ENCODE results near the gene KRTAP10-11.
"Not testable (repeated sequence)": the region's sequence is repeated elsewhere in the genome, so short reads cannot be mapped to it uniquely, and the experiment has no call there.

KRTAP10-11 gene, protein sequence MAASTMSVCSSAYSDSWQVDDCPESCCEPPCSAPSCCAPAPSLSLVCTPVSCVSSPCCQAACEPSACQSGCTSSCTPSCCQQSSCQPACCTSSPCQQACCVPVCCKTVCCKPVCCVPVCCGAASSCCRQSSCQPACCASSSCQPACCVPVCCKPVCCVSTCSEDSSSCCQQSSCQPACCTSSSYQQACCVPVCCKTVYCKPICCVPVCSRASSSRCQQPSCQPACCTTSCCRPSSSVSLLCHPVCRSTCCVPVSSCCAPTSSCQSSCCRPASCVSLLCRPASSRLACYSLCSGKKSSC

GRCh38 chr21:44646366-44647221 is at the start of gene KRTAP10-11:
TSS of gene KRTAP10-11 (plus strand) at chr21:44646414. CDS start at chr21:44646459, 45 bp downstream.
- DNase-seq: not testable (repeated sequence)

- no peak for DNase-seq
Observed at GRCh38 chr21:44598061-44598460, 48.2 kb upstream of the KRTAP10-11 start.

GRCh38 chr21:44599264-44600029 is 46.8 kb upstream of the KRTAP10-11 start:
- no peak for DNase-seq

DNA sequence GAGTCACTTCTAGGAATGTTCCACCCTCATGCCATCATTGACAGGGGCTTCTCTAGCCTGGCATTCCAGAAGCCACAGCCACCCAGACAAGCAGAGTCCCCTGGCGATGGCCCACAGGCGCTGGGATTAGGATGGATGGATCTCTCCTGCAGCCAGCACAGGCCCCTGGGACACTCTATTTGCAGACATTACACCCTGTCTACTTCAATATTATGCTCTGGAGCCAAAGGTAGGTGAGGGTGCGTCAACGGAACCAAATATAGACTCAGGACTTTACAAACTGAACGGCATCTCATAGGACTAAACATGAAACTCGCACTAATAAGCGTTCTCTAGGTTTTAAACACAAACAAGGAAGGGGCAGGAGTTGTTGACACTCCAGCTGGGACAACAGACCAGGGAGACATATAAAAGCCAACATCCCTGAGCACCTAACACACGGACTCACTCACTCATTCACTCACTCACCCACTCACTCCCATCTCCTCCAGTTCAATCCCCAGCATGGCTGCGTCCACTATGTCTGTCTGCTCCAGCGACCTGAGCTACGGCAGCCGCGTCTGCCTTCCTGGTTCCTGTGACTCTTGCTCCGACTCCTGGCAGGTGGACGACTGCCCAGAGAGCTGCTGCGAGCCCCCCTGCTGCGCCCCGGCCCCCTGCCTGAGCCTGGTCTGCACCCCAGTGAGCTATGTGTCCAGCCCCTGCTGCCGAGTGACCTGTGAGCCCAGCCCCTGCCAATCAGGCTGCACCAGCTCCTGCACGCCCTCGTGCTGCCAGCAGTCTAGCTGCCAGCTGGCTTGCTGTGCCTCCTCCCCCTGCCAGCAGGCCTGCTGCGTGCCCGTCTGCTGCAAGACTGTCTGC is 45.9 kb upstream of the KRTAP10-11 start, which contains the start of gene KRTAP10-7:
Gene KRTAP10-7 (plus strand): TSS at position 480 of the 861 bp plus-strand sequence. CDS start 25 bp downstream, at position 505.
- not testable (repeated sequence) for DNase-seq

DNA sequence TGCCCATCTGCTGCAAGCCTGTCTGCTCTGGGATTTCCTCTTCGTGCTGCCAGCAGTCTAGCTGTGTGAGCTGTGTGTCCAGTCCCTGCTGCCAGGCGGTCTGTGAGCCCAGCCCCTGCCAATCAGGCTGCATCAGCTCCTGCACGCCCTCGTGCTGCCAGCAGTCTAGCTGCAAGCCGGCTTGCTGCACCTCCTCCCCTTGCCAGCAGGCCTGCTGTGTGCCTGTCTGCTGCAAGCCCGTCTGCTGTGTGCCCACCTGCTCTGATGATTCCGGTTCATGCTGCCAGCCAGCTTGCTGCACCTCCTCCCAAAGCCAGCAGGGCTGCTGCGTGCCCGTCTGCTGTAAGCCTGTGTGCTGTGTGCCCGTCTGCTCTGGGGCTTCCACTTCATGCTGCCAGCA is 45.1 kb upstream of the KRTAP10-11 start:
- not testable (repeated sequence) for DNase-seq

- DNase-seq: no peak
Observed at GRCh38 chr21:44601596-44602462, 44.4 kb upstream of the KRTAP10-11 start.

DNA sequence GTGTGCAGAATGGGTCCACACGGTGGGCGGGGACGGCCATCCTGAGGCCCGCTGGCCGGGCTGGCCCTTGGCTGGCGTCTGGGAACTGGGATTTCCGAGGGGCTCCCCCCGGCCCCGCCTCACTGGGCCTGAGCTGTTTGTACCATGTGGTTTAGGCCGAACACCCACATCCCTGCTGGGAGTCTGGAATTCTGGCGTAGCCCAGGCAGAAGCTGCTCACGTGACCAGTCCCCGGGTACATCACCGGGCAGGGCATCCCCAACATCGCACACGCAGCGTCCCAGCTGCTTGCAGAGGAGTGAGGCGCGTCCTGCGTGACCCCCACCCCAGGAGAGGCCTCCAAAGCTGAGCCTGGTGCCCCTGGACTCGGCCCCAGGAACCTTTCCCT is 43.8 kb upstream of the KRTAP10-11 start:
- DNase-seq: no peak

GRCh38 chr21:44603109-44603875 is 42.9 kb upstream of the KRTAP10-11 start:
- DNase-seq: no peak

DNA sequence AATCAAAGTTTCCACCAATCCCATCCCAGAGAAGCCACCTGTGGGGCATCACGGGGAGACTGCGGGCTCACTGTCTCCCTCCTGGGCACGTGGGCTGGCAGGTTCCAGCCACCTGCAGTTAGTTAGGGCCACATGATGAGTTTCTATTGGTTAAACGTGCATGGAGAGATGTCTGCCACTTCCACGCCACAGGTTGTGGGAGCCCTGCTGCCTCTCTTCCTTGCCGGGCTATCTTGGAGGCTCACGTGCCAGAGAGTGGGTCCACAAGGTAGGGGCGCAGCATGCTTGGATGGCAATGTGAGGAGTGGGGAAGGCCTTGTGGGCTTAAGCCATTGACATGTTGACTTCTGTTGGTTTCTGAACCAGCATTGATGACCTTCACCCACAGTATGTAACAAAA is 42.3 kb upstream of the KRTAP10-11 start:
- no peak for DNase-seq

GRCh38 chr21:44606495-44606894 is 39.7 kb upstream of the KRTAP10-11 start:
- no peak for DNase-seq

- no peak for DNase-seq
Observed at GRCh38 chr21:44609193-44609592, 37.0 kb upstream of the KRTAP10-11 start.

GRCh38 chr21:44610157-44610843 is 35.9 kb upstream of the KRTAP10-11 start:
- DNase-seq: not testable (repeated sequence)

GRCh38 chr21:44611551-44611950 is 34.7 kb upstream of the KRTAP10-11 start:
- no peak for DNase-seq

DNA sequence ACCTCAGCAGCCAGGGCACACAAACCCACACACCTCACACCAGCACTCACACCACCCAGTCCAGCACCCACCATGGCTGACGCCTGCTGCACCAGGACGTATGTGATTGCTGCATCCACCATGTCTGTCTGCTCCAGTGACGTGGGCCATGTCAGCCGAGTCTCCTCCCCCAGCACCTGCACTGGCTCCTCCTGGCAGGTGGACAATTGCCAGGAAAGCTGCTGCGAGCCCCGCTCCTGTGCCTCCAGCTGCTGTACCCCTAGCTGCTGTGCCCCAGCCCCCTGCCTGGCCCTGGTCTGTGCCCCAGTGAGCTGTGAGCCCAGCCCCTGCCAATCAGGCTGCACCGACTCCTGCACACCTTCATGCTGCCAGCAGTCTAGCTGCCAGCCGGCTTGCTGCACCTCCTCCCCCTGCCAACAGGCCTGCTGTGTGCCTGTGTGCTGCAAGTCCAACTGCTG is 34.2 kb upstream of the KRTAP10-11 start, which contains the start of gene KRTAP10-8:
Gene KRTAP10-8 (plus strand): TSS at position 51 of the 458 bp plus-strand sequence. CDS start 22 bp downstream, at position 73.
- no peak for DNase-seq

DNA sequence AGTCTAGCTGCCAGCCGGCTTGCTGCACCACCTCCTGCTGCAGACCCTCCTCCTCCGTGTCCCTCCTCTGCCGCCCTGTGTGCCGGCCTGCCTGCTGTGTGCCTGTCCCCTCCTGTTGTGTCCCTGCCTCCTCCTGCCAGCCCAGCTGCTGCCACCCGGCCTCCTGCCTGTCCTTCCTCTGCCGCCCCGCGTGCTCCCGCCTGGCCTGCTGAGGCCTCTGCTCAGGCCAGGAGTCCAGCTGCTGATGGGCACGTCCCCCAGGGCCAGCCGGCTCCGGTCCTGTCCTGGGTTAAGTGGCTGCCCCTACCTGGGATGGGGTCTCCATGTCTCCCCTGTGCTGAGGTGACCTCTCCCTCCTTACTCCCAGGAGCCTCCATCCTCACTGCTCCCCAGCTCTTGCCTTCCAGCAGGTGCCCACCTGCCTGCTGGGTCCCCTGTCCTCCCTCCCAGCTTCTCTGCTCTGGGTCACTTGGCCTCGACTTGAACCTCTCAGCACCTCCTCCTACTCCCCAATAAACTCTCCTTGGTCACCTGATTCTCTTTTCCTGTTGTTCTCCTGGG is 33.5 kb upstream of the KRTAP10-11 start:
- DNase-seq: no peak

DNA sequence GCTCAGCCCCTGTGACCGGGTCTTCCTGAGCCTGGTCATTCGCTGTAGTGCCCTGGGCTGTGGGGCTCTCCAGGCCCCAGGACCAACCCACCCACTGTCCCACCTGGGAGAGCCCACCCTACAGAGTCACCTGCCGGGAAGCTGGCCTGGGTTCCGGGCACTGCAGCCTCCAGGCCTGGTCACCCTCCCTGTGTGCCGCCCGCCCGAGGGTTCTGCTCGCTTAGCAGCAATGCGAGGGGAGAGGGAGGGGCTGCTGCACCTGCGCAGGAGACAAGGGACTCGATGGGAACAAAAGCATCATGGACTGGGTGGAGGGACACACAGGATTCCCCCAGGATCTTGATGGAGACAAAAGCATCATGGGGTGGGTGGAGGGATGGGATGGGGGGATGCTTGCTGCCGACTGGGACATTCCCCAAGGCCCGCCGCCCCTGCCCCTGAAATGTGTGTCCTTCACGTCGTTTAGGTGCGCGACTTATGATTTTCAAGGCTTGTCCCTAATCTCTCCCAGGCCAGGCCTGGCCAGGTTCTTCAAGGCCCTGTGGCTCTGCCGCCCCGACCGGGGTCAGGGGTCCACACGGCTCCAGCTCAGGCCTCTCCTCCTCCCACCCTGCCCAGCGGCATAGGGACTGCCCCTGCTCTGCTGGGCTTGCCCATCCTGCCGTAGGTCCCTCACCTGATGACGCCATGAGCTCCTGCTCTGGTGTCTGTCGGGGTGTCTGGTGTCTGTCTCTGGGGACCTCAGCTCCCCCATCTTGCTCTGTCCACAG is 32.6 kb upstream of the KRTAP10-11 start:
- DNase-seq: no peak

GRCh38 chr21:44614161-44614631 is 32.0 kb upstream of the KRTAP10-11 start:
- DNase-seq: no peak

DNA sequence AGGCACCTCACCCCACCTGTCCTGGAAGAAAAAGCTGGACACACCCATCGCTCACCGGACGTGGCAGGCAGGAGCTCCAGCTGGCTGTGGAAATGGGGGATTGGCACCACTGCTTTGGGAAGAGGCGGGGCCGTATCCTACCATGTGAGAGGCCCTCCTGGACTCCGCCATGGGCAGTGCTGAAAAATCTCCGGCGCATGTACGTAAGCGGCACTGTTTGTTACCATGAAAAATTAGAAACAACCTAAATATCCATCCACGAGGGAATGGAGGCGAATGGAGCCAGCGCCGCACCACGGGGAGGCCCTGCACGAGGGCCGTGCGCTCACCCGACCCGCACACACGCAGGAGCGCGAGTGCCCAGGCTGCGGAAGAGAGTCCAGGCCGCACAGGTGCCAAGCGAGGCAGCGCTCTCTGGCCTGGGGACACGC is 31.2 kb upstream of the KRTAP10-11 start:
- DNase-seq: no peak
